ENCODE results near the gene MS4A6A.

MS4A6A gene

GRCh38 chr11:60127311-60127811 lies 55.5 kb downstream of the MS4A6A start:
- no peak for DNase-seq

DNA sequence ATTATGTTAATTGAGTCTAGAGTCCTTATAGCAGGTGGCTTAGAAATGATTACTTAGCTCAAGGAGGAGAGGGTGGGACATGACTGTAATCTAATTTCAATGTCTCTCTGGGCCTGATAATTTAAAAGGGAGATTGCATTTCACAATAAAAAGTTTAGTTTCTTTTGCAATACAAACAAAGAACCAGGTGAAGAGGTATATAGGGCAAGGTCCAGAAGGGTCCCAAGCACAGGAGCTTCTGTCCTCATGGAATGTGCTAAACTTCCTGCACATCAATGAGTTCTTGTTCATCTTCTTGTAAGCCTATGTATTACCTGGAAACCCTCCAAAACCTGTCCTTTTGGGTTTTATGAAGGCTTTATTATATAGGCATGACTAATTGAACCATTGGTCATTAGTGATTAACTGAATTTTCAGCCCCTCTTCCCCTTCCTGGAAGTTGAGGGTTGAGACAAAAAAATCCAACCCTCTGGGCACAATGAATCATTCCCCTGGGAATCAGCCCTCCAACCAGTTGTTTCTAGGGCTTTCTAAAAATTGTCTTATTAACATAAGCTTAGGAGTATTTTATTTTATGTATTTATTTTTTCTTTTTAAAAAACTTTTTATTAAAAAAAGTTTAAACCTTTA lies 56.8 kb downstream of the MS4A6A start:
- no peak for DNase-seq

GRCh38 chr11:60124802-60125432 lies 58.0 kb downstream of the MS4A6A start:
- DNase-seq: no peak

All from SW 1271 (cell line).